ENCODE measurements around the gene CENPC.

The CENPC gene

DNA sequence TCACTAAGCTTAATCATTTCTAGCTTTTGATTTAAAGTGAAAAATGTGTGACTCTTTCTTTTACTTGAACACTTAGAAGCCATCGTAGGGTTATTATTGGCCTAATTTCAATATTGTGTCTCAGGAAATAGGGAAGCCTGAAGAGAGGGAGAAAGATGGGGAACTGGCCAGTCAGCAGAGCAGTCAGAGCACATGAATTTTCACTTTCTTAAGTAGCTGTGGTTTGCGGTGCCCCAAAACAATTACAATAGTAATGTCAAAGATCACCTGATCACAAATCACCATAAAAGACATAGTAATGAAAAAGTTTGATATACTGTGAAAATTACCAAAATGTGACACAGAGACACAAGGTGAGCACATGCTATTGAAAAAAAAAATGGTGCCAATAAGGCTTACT, 45.5 kb downstream of the CENPC start:
- Histone ChIP-seq H3K27ac (no peak overlapping the region), H3K9ac (no peak overlapping the region), H3K9me3 (no peaks in the 10 kb centered on the region), H3K4me2 (no peak overlapping the region), H3K27me3 (no peaks in the 10 kb centered on the region), H3K4me1 (no peaks in the 10 kb centered on the region), H3K36me3 (peaks cover 90% of the 10 kb centered on the region), H3K4me3 (no peak overlapping the region), H4K20me1 (peaks cover 9% of the 10 kb centered on the region; the same call in 1 of the 2 replicates)
- no peak for TF ChIP-seq Cebpa-rat (IDR thresholded peaks at IDR 0.05)

DNA sequence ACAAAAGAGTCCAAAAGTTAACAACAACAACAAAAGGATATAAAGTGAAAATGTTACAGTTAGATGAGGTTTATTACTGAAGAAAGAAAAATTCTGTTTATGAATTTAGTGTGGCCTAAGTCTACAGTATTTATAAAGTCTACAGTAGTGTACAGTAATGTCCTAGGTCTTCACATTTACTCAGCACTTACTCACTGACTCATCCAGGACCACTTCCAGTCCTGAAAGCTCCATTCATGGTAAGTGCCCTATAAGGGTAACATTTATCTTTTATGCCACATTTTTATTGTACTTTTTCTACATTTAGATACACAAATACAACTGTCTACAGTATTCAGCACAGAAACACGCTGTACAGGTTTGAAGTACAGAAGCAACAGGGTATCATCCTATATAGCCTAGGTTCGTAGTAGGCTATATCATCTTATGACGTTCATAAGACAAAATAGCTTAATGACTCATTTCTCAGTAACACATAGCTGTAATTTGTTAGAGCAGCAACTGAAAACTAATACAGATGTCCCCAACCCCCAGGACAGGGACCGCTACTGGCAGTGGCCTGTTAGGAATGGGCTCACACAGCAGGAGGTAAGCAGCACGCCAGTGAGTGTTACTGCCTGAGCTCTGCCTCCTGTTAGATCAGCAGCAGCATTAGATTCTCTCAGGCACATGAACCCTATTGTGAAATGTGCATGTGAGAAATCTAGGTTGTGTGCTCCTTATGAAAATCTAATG, 61.3 kb downstream of the CENPC start:
- Histone ChIP-seq H3K9me3 (peaks cover 36% of the 10 kb centered on the region), H4K20me1 (peaks cover 14% of the 10 kb centered on the region; the same call in 1 of the 2 replicates), H3K36me3 (peaks cover 92% of the 10 kb centered on the region), H3K4me1 (no peaks in the 10 kb centered on the region), H3K9ac (no peak overlapping the region), H3K4me2 (no peak overlapping the region), H3K4me3 (no peak overlapping the region), H3K27me3 (no peaks in the 10 kb centered on the region), H3K27ac (no peak overlapping the region)
- no peak for TF ChIP-seq Cebpa-rat (IDR thresholded peaks at IDR 0.05)

DNA sequence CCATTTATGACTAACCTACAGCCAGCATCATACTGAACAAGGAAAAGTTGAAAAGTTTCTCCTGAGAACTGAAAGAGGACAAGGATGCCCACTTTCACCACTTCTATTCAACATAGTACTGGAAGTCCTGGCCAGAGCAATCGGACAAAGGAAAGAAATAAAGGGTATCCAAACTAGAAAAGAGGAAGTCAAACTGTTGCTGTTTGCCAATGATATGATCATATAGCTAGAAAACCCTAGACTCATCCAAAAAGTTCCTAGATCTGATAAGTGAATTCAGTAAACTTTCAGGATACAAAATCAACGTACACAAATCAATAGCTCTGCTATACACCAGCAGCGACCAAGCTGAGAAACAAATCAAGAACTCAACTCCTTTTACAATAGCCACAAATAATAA, 64.5 kb downstream of the CENPC start:
- Histone ChIP-seq H3K4me1 (peaks cover 19% of the 10 kb centered on the region), H3K36me3 (peaks cover 95% of the 10 kb centered on the region), H3K9me3 (peaks cover 48% of the 10 kb centered on the region), H4K20me1 (peaks cover 27% of the 10 kb centered on the region), H3K4me3 (no peak overlapping the region), H3K9ac (no peak overlapping the region), H3K4me2 (no peak overlapping the region), H3K27ac (no peak overlapping the region), H3K27me3 (no peaks in the 10 kb centered on the region)
- TF ChIP-seq Cebpa-rat (IDR thresholded peaks at IDR 0.05): no peak

DNA sequence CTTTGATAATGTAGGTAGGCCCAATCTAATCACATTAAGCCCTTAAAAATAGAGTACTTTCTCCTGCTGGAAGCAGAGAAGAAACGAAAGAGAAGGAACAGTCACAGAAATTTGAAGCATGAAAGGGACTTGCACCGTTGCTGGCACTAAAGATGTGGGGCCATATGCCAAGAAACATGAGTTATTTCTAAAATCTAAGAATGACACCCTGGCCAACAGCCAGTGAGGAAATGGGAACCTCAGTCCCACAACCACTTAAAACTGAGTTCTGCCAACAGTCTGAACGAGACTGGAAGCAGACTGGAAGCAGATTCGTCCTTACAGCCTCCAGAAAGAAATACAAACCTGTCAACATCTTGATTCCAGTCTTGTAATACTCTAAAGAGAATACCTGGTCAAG, 70.1 kb downstream of the CENPC start:
- Histone ChIP-seq H3K4me3 (no peak overlapping the region), H3K36me3 (peaks cover 91% of the 10 kb centered on the region)

DNA sequence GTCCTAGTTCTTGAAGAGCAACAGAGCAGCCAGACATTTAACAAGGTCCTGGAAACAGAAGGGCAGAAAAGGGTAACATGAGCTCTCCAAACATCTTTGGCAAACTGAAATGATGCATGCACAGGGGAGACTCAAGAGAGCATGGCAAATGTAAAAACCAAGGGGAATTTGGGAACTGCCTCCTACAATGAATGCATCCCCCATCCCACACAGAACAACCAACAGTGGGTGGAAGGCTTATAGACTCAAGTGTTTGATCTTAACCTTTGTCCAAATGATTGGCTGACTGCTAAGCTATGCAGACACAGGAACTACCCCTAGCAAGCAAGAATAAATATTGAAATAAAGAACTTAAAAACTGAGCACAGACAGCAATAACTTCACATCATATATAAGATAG, 74.4 kb downstream of the CENPC start:
- Histone ChIP-seq H4K20me1 (no peaks in the 10 kb centered on the region), H3K9me3 (no peaks in the 10 kb centered on the region), H3K27ac (no peak overlapping the region), H3K4me3 (no peak overlapping the region), H3K9ac (no peak overlapping the region), H3K4me2 (no peak overlapping the region), H3K4me1 (no peaks in the 10 kb centered on the region), H3K27me3 (no peaks in the 10 kb centered on the region), H3K36me3 (peaks cover 87% of the 10 kb centered on the region)
- no peak for TF ChIP-seq Cebpa-rat (IDR thresholded peaks at IDR 0.05)

More for the DNA sequence above, 70.1 kb downstream of the CENPC start:
- TF ChIP-seq Cebpa-rat (IDR thresholded peaks at IDR 0.05): no peak
- Histone ChIP-seq H3K27ac (no peak overlapping the region), H3K4me1 (peaks cover 19% of the 10 kb centered on the region), H3K27me3 (no peaks in the 10 kb centered on the region), H3K9me3 (peaks cover 22% of the 10 kb centered on the region), H3K4me2 (no peak overlapping the region), H3K9ac (no peak overlapping the region), H4K20me1 (peaks cover 13% of the 10 kb centered on the region)

DNA sequence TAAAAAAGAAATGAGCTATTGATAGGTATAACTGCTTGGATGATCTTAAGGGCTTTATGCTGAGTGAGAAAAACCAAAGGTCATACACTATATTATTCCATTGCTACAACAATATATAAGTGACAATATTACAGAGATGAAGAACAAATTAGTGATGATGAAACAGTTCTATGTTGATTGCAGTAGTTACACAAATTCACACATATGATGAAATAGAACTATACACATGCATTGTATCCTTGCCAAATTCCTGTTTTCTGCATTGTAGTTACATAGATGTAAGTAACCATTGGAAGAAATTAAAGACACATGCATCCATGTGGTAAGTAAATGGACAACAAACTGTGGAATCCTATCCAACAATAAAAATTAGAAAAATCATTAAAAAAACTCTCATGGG, 76.5 kb downstream of the CENPC start:
- Histone ChIP-seq H3K27me3 (no peaks in the 10 kb centered on the region), H3K4me3 (no peak overlapping the region), H3K36me3 (peaks cover 77% of the 10 kb centered on the region), H3K27ac (no peak overlapping the region), H4K20me1 (no peaks in the 10 kb centered on the region), H3K9ac (no peak overlapping the region), H3K4me1 (no peaks in the 10 kb centered on the region), H3K9me3 (no peaks in the 10 kb centered on the region), H3K4me2 (no peak overlapping the region)
- no peak for TF ChIP-seq Cebpa-rat (IDR thresholded peaks at IDR 0.05)

DNA sequence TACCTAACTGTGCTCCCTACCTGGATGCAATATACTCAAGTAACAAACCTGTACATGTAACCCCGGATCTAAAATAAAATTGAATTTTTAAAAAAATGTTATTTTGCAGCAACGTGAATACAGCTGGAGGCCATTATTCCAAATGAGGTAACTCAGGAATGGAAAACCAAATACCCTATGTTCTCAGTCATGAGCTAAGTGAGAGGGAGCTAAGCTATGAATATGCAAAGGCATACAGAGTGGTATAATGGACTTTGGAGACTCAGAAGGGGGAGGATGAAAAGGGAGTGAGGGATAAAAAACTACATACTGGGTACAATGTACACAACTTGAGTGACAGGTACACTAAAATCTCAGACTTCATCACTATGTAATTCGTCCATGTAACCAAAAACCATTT, 78.6 kb downstream of the CENPC start:
- Histone ChIP-seq H3K9ac (no peak overlapping the region), H3K4me2 (no peak overlapping the region), H3K4me1 (no peaks in the 10 kb centered on the region), H3K4me3 (no peak overlapping the region), H3K27ac (no peak overlapping the region), H3K9me3 (no peaks in the 10 kb centered on the region), H3K27me3 (no peaks in the 10 kb centered on the region), H3K36me3 (peaks cover 60% of the 10 kb centered on the region), H4K20me1 (no peaks in the 10 kb centered on the region)
- no peak for TF ChIP-seq Cebpa-rat (IDR thresholded peaks at IDR 0.05)

DNA sequence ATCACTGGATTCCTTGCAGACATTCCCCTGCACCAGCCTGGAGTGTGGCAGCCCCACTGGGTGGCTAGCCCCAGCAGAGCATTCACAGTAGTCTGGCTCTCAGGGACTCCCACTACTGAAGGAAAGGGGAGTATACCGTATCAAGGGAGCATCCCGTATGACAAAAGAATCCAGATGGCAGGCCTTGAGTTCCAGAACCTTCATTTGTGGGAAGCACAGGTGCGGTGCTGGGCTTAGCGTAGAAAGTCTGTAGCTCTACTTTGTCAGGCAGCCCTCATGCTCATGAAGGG, 79.6 kb downstream of the CENPC start:
- Histone ChIP-seq H3K4me3 (no peak overlapping the region), H3K9ac (no peak overlapping the region), H4K20me1 (no peaks in the 10 kb centered on the region), H3K4me1 (no peaks in the 10 kb centered on the region), H3K9me3 (no peaks in the 10 kb centered on the region), H3K27me3 (no peaks in the 10 kb centered on the region), H3K27ac (no peak overlapping the region), H3K36me3 (peaks cover 50% of the 10 kb centered on the region), H3K4me2 (no peak overlapping the region)
- TF ChIP-seq Cebpa-rat (IDR thresholded peaks at IDR 0.05): no peak

DNA sequence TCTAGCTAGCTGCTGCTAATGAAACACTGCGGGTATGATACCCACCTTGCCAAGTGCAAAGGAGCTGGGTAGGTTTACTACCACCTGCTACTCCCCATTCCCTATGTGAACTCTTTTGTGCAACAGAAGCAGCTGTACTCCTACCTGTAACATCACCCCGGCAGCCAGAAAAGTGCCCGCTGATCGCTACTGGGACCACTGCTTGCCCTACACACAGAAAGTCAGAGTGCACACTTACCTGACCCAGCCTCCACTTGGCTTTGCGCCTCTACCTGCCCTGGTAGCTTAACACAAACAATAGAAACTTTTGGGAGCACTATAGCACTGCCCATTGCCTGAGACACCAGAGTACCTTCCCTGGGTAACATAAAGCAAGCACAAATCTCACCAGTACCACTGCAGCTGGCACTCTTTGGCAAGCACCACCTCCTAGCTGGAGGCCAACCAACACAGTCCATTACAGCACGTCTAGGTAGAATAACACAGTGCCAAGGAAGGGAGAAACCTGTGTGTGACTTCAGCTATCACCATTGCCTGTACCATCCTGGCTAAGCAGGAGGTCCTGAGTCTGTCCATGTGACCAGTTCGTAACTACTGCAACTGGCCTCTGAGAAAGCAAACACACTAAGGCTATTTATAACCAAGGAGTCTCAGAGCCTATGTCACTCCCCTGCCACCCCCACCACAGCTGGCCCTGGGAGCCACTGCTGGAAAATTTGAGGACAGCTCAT, 80.1 kb downstream of the CENPC start:
- H3K4me3 ChIP-seq: no peak overlapping the region
- H3K27me3 ChIP-seq: no peaks in the 10 kb centered on the region
- peaks cover 45% of the 10 kb centered on the region for H3K36me3 ChIP-seq
- no peaks in the 10 kb centered on the region for H4K20me1 ChIP-seq
- no peak overlapping the region for H3K4me2 ChIP-seq
- no peak overlapping the region for H3K9ac ChIP-seq
- H3K9me3 ChIP-seq: no peaks in the 10 kb centered on the region
- no peaks in the 10 kb centered on the region for H3K4me1 ChIP-seq
- no peak overlapping the region for H3K27ac ChIP-seq
- no peak for TF ChIP-seq Cebpa-rat (IDR thresholded peaks at IDR 0.05)

DNA sequence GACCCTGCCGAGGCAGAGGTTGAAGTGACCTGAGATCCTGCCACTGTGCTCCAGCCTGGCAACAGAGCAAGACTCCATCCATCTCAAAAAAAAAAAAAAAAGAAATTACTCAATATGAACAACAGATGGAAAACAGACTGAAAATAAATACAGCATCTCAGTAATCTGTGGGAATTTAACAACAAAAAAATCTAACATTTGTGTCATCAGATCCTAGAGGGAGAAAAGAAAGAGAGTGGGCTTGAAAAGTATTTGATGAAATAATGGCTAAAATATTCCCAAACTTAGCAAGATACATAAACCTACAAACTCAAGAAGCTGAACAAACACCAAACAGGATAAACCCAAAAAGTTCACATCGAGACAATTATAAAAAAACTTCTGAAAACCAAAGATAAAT, 84.7 kb downstream of the CENPC start:
- Histone ChIP-seq H3K4me1 (no peaks in the 10 kb centered on the region), H3K27ac (no peak overlapping the region), H3K9me3 (no peaks in the 10 kb centered on the region), H3K27me3 (no peaks in the 10 kb centered on the region), H4K20me1 (no peaks in the 10 kb centered on the region), H3K36me3 (peaks cover 24% of the 10 kb centered on the region), H3K4me3 (no peak overlapping the region), H3K4me2 (no peak overlapping the region), H3K9ac (no peak overlapping the region)
- no peak for TF ChIP-seq Cebpa-rat (IDR thresholded peaks at IDR 0.05)

Data from BLaER1 (cell line).